Activated T-helper 1 cell treated with anti-CD3 and anti-CD28 coated beads, Interleukin-12 subunit alpha, Interleukin-12 subunit beta, Interleukin-2, Interleukin-4 antibody, amounts not matched to agents 30 ng/mL and 10 ng/mL and 1 ng/mL, durations not matched to agents 14 hours and 24 hours and 36 hours (primary cell): ENCODE results near the gene GOLGA1. TPM values are rescaled to one million over a fixed set of nuclear protein-coding genes. Genes with fewer than 3 reads are reported as not detected.
A peak's percentile ranks its signal among the peaks of the same experiment; 100 is the strongest.
"Not testable (repeated sequence)": the region's sequence is repeated elsewhere in the genome, so short reads cannot be mapped to it uniquely, and the experiment has no call there.

Source experiments
- DNase-seq: peaks from one replicate; pipeline ENCODE4 v3.0.0; 2021; ENCODE audit warnings: low spot score
- H3K27ac Mint-ChIP-seq: one replicate; pipeline ENCODE4 v1.8.0; 2021; ENCODE audit warnings: mild to moderate bottlenecking, mixed read lengths
- H3K27me3 Mint-ChIP-seq: one replicate; pipeline ENCODE4 v1.8.0; 2022; ENCODE audit warnings: mild to moderate bottlenecking, moderate library complexity, mixed read lengths; ENCODE audit not compliant: insufficient read depth
- H3K36me3 Mint-ChIP-seq: one replicate; pipeline ENCODE4 v1.8.0; 2021; ENCODE audit warnings: low read depth, mixed read lengths
- H3K4me1 Mint-ChIP-seq: one replicate; pipeline ENCODE4 v1.8.0; 2021; ENCODE audit warnings: low read depth, mixed read lengths
- H3K4me3 Mint-ChIP-seq: one replicate; pipeline ENCODE4 v1.8.0; 2021; ENCODE audit warnings: mild to moderate bottlenecking, moderate library complexity, mixed read lengths
- H3K9me3 Mint-ChIP-seq: one replicate; pipeline ENCODE4 v1.8.0; 2021; ENCODE audit warnings: mixed read lengths
- intact Hi-C: fragments of 100-400 bp; cut with micrococcal nuclease; formaldehyde crosslinking; loops from one replicate; pipeline ENCODE4 v1.15.1; 2024
- total RNA-seq: library from RNA; stranded (reverse); gene quantifications from 2 replicates; pipeline ENCODE4 v1.2.3, GENCODE V29; 2022

GOLGA1 gene
- total RNA-seq, 1 donor from 2014 or later = 16.6 TPM

- H3K4me1 Mint-ChIP-seq, H3K9me3 Mint-ChIP-seq, H3K36me3 Mint-ChIP-seq, H3K27ac Mint-ChIP-seq, H3K27me3 Mint-ChIP-seq, DNase-seq, H3K4me3 Mint-ChIP-seq, intact Hi-C loops: not testable (repeated sequence)
These were observed 19.0 kb upstream of the GOLGA1 start for GRCh38 chr9:124959671-124960408.

- Mint-ChIP-seq H3K36me3 (peaks cover 2% of the 10 kb centered on the region), H3K9me3 (no peaks in the 10 kb centered on the region), H3K4me1 (no peaks in the 10 kb centered on the region), H3K27ac (no peak overlapping the region), H3K4me3 (no peak overlapping the region), H3K27me3 (no peaks in the 10 kb centered on the region)
- intact Hi-C loops = no loop called here
- no peak for DNase-seq
These were observed 13.4 kb upstream of the GOLGA1 start for GRCh38 chr9:124954255-124954654.

GRCh38 chr9:124950050-124950718 lies 9.3 kb upstream of the GOLGA1 start:
- Mint-ChIP-seq H3K36me3 (peaks cover 2% of the 10 kb centered on the region), H3K4me1 (no peaks in the 10 kb centered on the region), H3K9me3 (no peaks in the 10 kb centered on the region), H3K27me3 (no peaks in the 10 kb centered on the region), H3K4me3 (no peak overlapping the region), H3K27ac (no peak overlapping the region)
- DNase-seq = no peak
- intact Hi-C loops = no loop called here

GRCh38 chr9:124949387-124949786 lies 8.5 kb upstream of the GOLGA1 start:
- Mint-ChIP-seq H3K9me3 (no peaks in the 10 kb centered on the region), H3K27ac (no peak overlapping the region), H3K36me3 (peaks cover 2% of the 10 kb centered on the region), H3K27me3 (no peaks in the 10 kb centered on the region), H3K4me1 (no peaks in the 10 kb centered on the region), H3K4me3 (no peak overlapping the region)
- intact Hi-C loops = no loop called here
- DNase-seq = no peak

GRCh38 chr9:124947727-124948391 lies 7.0 kb upstream of the GOLGA1 start:
- H3K4me3 Mint-ChIP-seq = no peak overlapping the region
- no peak for DNase-seq
- intact Hi-C loops = no loop called here
- H3K9me3 Mint-ChIP-seq = no peaks in the 10 kb centered on the region
- H3K27me3 Mint-ChIP-seq = no peaks in the 10 kb centered on the region
- peaks cover under 1% of the 10 kb centered on the region for H3K4me1 Mint-ChIP-seq
- H3K27ac Mint-ChIP-seq = no peak overlapping the region
- peaks cover 1% of the 10 kb centered on the region for H3K36me3 Mint-ChIP-seq

GRCh38 chr9:124946167-124946566 lies 5.3 kb upstream of the GOLGA1 start:
- Mint-ChIP-seq H3K36me3 (peaks cover 2% of the 10 kb centered on the region), H3K27me3 (no peaks in the 10 kb centered on the region), H3K4me3 (no peak overlapping the region), H3K9me3 (no peaks in the 10 kb centered on the region), H3K27ac (no peak overlapping the region), H3K4me1 (peaks cover 14% of the 10 kb centered on the region)
- intact Hi-C loops = no loop called here
- no peak for DNase-seq

- Mint-ChIP-seq H3K4me3 (peak overlapping the region; percentile 94), H3K27ac (peak overlapping the region; percentile 99), H3K4me1 (peaks cover 29% of the 10 kb centered on the region), H3K36me3 (peaks cover 4% of the 10 kb centered on the region), H3K9me3 (no peaks in the 10 kb centered on the region), H3K27me3 (no peaks in the 10 kb centered on the region)
- DNase-seq = peak; percentile 67
- intact Hi-C loops = loop anchor here (1.0 to 5.0 kb wide), 9 partner anchors 72 to 319 kb away; partner anchors contain the start of genes ARPC5L, GAPVD1, HSPA5 and PPP6C
These were observed 1.0 kb upstream of the GOLGA1 start for GRCh38 chr9:124941679-124942561.

GRCh38 chr9:124940521-124940893 lies 376 bp downstream of the GOLGA1 start:
- H3K27ac Mint-ChIP-seq = peak overlapping the region; percentile 99
- no peaks in the 10 kb centered on the region for H3K9me3 Mint-ChIP-seq
- H3K27me3 Mint-ChIP-seq = no peaks in the 10 kb centered on the region
- intact Hi-C loops = loop anchor here (2.0 to 5.0 kb wide), 2 partner anchors 187 to 300 kb away; partner anchors contain the start of gene HSPA5
- H3K36me3 Mint-ChIP-seq = peaks cover 11% of the 10 kb centered on the region
- DNase-seq = no peak
- peaks cover 29% of the 10 kb centered on the region for H3K4me1 Mint-ChIP-seq
- H3K4me3 Mint-ChIP-seq = peak overlapping the region; percentile 94

GRCh38 chr9:124939944-124940343 lies 939 bp downstream of the GOLGA1 start:
- intact Hi-C loops = loop anchor here (2.0 to 5.0 kb wide), 2 partner anchors 187 to 301 kb away; partner anchors contain the start of gene HSPA5
- Mint-ChIP-seq H3K36me3 (peaks cover 13% of the 10 kb centered on the region), H3K27ac (peak overlapping the region; percentile 99), H3K4me1 (peaks cover 29% of the 10 kb centered on the region), H3K9me3 (no peaks in the 10 kb centered on the region), H3K27me3 (no peaks in the 10 kb centered on the region), H3K4me3 (peak overlapping the region; percentile 94)
- no peak for DNase-seq

- peaks cover 34% of the 10 kb centered on the region for H3K36me3 Mint-ChIP-seq
- H3K27me3 Mint-ChIP-seq = no peaks in the 10 kb centered on the region
- no peak overlapping the region for H3K27ac Mint-ChIP-seq
- peaks cover 19% of the 10 kb centered on the region for H3K4me1 Mint-ChIP-seq
- no peak for DNase-seq
- H3K9me3 Mint-ChIP-seq = no peaks in the 10 kb centered on the region
- intact Hi-C loops = no loop called here
- H3K4me3 Mint-ChIP-seq = no peak overlapping the region
These were observed 6.6 kb downstream of the GOLGA1 start for GRCh38 chr9:124934290-124934689.

GRCh38 chr9:124932333-124932732 lies 8.6 kb downstream of the GOLGA1 start:
- Mint-ChIP-seq H3K27ac (no peak overlapping the region), H3K36me3 (peaks cover 43% of the 10 kb centered on the region)
- DNase-seq = no peak

GRCh38 chr9:124929464-124929863 lies 11.4 kb downstream of the GOLGA1 start:
- Mint-ChIP-seq H3K4me1 (peaks cover 11% of the 10 kb centered on the region), H3K27me3 (no peaks in the 10 kb centered on the region), H3K9me3 (no peaks in the 10 kb centered on the region), H3K4me3 (no peak overlapping the region), H3K27ac (no peak overlapping the region), H3K36me3 (peaks cover 43% of the 10 kb centered on the region)
- DNase-seq = no peak
- intact Hi-C loops = no loop called here

More at GRCh38 chr9:124932333-124932732, 8.6 kb downstream of the GOLGA1 start:
- H3K9me3 Mint-ChIP-seq = no peaks in the 10 kb centered on the region
- intact Hi-C loops = no loop called here
- H3K27me3 Mint-ChIP-seq = no peaks in the 10 kb centered on the region
- H3K4me3 Mint-ChIP-seq = no peak overlapping the region
- peaks cover 13% of the 10 kb centered on the region for H3K4me1 Mint-ChIP-seq
